SJSA1 (cell line): ENCODE data around the gene MAP1S. TPM values are rescaled to one million over a fixed set of nuclear protein-coding genes. Genes with fewer than 3 reads are reported as not detected.

Source experiments
- DNase-seq, 2 experiments: peaks; one replicate each; pipeline ENCODE4 v3.0.0-alpha.2; 2015 to 2020; ENCODE audit warnings: low spot score in 2 of 2, low read depth in 1 of 2
- H3K27ac ChIP-seq: fragments of 250-450 bp; sonication (Bioruptor Pico); 2 replicates; pipeline ENCODE4 v1.5.1; 2020; ENCODE audit warnings: mild to moderate bottlenecking, moderate library complexity
- H3K27me3 ChIP-seq: fragments of 250-450 bp; sonication (Bioruptor Pico); replicated peaks from 2 replicates; pipeline ENCODE4 v1.5.1; 2020; ENCODE audit warnings: mild to moderate bottlenecking, moderate library complexity
- H3K36me3 ChIP-seq: fragments of 250-450 bp; sonication (Bioruptor Pico); 2 replicates; pipeline ENCODE4 v1.5.1; 2020; ENCODE audit warnings: mild to moderate bottlenecking
- H3K4me1 ChIP-seq: fragments of 250-450 bp; sonication (Bioruptor Pico); replicated peaks from 2 replicates; pipeline ENCODE4 v1.6.1; 2021; ENCODE audit warnings: mild to moderate bottlenecking
- H3K4me3 ChIP-seq: fragments of 250-450 bp; sonication (Bioruptor Pico); 2 replicates; pipeline ENCODE4 v1.5.1; 2020; ENCODE audit warnings: mild to moderate bottlenecking
- H3K9me3 ChIP-seq: fragments of 250-450 bp; sonication (Bioruptor Pico); replicated peaks from 2 replicates; pipeline ENCODE4 v1.5.1; 2020; ENCODE audit warnings: mild to moderate bottlenecking
- total RNA-seq: library from RNA; depleted of rRNA; stranded (reverse); fragments of >200 nt; shearing (Covaris generic); gene quantifications from 2 replicates; pipeline ENCODE4 v1.2.3, GENCODE V29; 2014; rRNA removed

Gene MAP1S, protein sequence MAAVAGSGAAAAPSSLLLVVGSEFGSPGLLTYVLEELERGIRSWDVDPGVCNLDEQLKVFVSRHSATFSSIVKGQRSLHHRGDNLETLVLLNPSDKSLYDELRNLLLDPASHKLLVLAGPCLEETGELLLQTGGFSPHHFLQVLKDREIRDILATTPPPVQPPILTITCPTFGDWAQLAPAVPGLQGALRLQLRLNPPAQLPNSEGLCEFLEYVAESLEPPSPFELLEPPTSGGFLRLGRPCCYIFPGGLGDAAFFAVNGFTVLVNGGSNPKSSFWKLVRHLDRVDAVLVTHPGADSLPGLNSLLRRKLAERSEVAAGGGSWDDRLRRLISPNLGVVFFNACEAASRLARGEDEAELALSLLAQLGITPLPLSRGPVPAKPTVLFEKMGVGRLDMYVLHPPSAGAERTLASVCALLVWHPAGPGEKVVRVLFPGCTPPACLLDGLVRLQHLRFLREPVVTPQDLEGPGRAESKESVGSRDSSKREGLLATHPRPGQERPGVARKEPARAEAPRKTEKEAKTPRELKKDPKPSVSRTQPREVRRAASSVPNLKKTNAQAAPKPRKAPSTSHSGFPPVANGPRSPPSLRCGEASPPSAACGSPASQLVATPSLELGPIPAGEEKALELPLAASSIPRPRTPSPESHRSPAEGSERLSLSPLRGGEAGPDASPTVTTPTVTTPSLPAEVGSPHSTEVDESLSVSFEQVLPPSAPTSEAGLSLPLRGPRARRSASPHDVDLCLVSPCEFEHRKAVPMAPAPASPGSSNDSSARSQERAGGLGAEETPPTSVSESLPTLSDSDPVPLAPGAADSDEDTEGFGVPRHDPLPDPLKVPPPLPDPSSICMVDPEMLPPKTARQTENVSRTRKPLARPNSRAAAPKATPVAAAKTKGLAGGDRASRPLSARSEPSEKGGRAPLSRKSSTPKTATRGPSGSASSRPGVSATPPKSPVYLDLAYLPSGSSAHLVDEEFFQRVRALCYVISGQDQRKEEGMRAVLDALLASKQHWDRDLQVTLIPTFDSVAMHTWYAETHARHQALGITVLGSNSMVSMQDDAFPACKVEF
- total RNA-seq, result 8.1 and 9.0 TPM in 2 replicates

DNA sequence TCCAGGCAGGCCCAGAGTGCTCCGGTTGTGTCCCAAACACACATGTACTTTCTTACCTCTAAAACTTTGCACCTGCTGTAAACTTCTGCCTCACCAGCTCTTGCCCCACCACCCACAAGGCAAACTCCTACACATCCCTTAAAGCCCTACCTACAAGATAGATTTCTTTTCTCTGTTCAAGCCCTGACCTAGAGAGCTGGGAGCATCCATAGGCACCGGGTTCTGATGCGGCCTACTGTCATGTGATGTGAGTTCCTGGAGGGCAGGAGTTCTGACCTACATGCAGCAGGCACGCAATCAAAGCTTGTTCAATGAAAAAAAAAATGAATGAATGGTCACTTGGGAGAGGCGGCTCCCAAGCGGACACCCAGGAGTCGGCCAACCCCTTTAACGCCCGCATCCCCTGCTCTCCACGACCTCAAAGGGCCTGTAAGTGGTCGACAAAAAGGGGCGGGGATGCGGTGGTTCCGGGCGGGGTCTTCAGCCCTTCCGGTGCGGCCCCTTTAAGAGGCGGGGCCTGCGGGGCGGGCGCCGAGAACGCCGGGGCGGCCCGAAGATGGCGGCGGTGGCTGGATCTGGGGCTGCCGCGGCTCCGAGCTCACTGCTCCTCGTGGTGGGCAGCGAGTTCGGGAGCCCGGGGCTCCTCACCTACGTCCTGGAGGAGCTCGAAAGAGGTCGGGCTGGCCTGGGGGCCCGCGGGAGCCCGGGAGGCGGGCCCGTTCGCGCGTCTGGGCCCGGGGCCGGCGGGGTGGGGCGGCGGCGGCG lies at the start of gene MAP1S:
Gene MAP1S, plus strand, starts transcription at position 534 of the 765 bp plus-strand sequence. Its CDS starts 23 bp downstream, at position 557.
- peak; percentile 63 to 72 for DNase-seq
- peaks cover 29% of the 10 kb centered on the region for H3K36me3 ChIP-seq
- H3K9me3 ChIP-seq, result no peaks in the 10 kb centered on the region
- peak within 1 kb of the TSS; percentile 86 for H3K4me3 ChIP-seq
- peaks cover 33% of the 10 kb centered on the region for H3K4me1 ChIP-seq
- H3K27me3 ChIP-seq, result no peaks in the 10 kb centered on the region
- peak within 1 kb of the TSS; percentile 68 for H3K27ac ChIP-seq

DNA sequence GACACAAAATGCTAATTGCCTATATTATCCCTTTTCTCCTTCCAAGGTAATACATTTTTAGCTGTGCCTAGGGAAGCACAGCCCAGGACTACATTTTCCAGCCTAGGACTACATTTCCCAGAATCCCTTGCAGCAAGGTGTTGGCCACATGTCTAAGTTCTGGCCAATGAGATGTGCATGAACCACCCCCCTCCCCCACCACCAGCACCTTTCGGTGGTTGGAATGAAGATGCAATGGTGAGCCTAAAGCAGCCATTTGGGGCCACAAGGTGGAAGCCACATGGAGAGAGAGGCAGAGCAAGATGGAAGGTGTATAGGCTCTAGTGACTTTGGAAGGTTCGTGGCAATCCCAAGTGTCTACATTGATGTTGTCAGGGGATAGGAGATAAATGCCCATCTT lies 47.4 kb upstream of the MAP1S start:
- Histone ChIP-seq H3K9me3 (no peaks in the 10 kb centered on the region), H3K27ac (no peak overlapping the region)
- no peak for DNase-seq

DNA sequence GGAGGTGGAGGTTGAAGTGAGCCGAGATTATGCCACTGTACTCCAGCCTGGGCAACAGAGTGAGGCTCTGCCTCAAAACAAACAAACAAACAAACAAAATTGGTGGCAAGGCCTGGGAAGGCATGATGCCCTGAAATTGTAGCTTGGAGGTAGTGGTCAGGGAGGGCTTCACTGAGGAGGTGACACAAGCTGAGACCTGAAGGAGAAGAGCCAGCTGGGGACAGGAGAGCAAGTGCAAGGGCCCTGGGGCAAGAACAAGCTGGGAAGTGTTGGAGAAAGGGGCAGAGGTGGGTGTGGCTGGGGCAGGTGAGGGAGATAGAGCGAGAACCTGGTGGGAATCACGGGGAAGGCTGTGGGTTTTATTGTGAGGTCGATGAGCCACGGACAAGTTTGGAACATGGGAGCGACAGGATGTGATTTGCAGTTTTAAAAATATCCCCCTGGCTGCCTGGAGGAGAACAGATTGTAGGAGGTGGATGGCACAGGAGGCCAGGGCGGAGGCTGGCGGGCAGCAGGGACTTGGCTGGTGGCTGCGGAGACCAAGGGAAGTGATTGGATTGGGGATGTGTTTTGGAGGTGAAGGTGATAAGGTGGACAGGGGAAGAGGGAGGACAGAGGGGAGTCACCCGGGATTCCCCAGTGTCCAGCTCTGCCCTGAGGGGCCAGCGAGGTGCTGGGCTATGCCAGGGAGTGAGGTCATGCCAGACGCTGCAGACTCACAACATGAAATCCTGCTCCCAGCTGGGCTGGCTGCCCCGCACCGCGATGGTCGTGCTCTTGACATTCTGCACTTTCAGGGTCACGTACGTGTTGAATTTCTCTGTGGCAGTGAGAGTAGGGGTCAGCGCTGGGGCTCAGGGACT lies 45.1 kb upstream of the MAP1S start:
- no peaks in the 10 kb centered on the region for H3K9me3 ChIP-seq
- no peak for DNase-seq
- no peak overlapping the region for H3K27ac ChIP-seq
- no peak overlapping the region for H3K4me3 ChIP-seq
- H3K4me1 ChIP-seq, result no peaks in the 10 kb centered on the region
- H3K27me3 ChIP-seq, result no peaks in the 10 kb centered on the region
- no peaks in the 10 kb centered on the region for H3K36me3 ChIP-seq

More for the DNA sequence above, 47.4 kb upstream of the MAP1S start:
- no peaks in the 10 kb centered on the region for H3K27me3 ChIP-seq
- no peaks in the 10 kb centered on the region for H3K36me3 ChIP-seq
- no peaks in the 10 kb centered on the region for H3K4me1 ChIP-seq
- no peak overlapping the region for H3K4me3 ChIP-seq

DNA sequence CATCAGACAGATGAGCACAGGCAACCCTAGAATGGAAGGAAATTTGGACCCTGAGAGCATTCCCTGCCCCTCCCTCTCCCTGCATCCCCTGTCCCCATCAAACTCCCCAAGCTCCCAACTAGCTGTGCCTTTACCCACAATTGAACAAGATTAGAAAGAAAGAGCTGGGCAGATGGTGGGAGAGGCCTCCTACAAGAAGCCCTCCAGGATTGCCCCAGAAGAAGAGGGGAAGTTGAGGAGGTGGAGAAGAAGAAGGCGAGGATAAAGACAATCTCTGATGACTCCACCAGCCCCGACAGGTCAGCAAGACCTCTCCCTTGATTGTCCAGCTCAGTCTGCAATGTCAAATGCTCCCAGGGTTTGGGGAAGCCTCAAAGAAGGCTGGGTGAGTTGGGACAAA lies 43.0 kb upstream of the MAP1S start:
- 0 out of 2 replicates have a peak, but pooled peaks cover 5% of the 10 kb centered on the region for H3K27me3 ChIP-seq
- DNase-seq, result no peak
- no peak overlapping the region for H3K4me3 ChIP-seq

DNA sequence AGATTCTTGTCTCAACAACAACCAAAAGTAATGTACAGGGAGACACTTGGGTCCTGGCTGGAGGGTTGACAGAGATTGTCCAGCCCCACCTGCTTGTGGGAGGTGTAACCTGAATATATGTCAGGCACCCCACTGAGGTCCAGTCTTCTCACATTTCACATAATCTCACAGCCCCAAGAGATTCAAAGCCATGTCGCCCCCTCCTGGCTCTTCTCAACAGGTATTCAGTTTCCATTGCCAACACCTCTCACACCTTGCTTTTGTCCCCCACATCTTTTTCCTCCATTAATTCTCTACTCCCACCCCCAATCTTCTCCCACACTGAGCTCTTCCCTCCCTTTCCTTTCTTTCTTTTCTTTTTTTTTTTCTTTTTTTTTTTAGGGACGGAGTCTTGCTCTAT lies 42.3 kb upstream of the MAP1S start:
- H3K4me1 ChIP-seq, result peaks cover 9% of the 10 kb centered on the region
- 0 out of 2 replicates have a peak, but pooled peaks cover 8% of the 10 kb centered on the region for H3K27me3 ChIP-seq
- no peak overlapping the region for H3K27ac ChIP-seq
- DNase-seq, result no peak
- no peaks in the 10 kb centered on the region for H3K36me3 ChIP-seq
- H3K4me3 ChIP-seq, result no peak overlapping the region
- H3K9me3 ChIP-seq, result no peaks in the 10 kb centered on the region

More for the DNA sequence above, 43.0 kb upstream of the MAP1S start:
- peaks cover 9% of the 10 kb centered on the region for H3K4me1 ChIP-seq
- H3K9me3 ChIP-seq, result no peaks in the 10 kb centered on the region
- H3K36me3 ChIP-seq, result no peaks in the 10 kb centered on the region
- no peak overlapping the region for H3K27ac ChIP-seq

DNA sequence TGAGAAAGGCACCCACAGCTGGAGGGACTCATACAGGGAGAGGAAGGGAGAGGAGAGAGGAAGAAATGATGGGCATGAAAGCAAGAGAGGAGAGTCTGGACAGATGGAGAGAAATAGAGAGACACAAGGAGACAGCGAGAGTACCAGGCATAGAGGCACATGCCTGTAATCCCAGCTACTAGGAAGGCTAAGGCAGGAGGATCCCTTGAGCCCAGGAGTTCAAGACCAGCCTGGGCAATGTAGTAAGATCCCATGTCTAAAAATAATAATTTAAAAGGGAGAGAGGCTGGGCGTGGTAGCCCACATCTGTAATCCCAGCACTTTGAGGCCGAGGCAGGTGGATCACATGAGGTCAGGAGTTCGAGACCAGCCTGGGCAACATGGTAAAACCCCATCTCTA lies 40.4 kb upstream of the MAP1S start:
- no peak for DNase-seq
- Histone ChIP-seq H3K9me3 (no peaks in the 10 kb centered on the region), H3K36me3 (no peaks in the 10 kb centered on the region), H3K27ac (no peak overlapping the region), H3K27me3 (0 out of 2 replicates have a peak, but pooled peaks cover 8% of the 10 kb centered on the region), H3K4me1 (peaks cover 9% of the 10 kb centered on the region), H3K4me3 (no peak overlapping the region)

DNA sequence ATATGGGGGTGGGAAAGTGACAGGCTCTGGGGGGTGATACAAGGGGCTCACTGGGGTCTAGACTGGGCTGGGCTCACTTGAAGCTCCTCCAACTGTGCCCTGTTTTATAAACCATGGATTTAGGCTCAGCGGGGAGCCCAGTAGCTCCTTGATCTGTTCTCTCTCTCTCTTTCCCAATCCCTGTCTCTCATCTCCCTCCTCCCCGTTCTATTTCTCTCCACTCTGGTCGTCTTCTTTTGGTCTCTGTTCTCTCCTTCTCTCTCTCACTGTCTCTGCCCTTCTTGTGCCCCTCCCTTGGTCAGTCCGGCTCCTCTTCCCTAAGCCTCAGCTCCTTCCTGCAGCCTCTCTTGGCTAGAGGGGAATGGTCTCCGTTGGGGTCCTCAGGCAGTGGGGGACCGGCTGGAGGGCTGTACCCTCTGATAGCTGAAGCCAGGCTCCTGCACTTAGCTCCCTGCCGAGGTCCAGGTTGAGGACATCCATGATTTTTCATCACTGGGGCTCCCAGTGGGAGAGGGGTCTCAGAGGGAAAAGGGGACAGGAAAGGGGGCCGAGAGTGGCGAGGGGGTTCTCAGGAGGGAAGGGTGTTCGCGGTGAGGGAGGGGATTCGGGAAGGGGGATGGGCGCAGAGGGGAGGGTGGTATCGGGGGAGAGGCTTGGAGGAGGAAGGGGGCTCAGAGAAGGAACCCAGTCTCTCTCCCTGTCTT lies 39.6 kb upstream of the MAP1S start:
- no peak for DNase-seq
- no peak overlapping the region for H3K4me3 ChIP-seq
- no peaks in the 10 kb centered on the region for H3K9me3 ChIP-seq
- 0 out of 2 replicates have a peak, but pooled peaks cover 8% of the 10 kb centered on the region for H3K27me3 ChIP-seq
- peaks cover 9% of the 10 kb centered on the region for H3K4me1 ChIP-seq
- no peaks in the 10 kb centered on the region for H3K36me3 ChIP-seq
- no peak overlapping the region for H3K27ac ChIP-seq

DNA sequence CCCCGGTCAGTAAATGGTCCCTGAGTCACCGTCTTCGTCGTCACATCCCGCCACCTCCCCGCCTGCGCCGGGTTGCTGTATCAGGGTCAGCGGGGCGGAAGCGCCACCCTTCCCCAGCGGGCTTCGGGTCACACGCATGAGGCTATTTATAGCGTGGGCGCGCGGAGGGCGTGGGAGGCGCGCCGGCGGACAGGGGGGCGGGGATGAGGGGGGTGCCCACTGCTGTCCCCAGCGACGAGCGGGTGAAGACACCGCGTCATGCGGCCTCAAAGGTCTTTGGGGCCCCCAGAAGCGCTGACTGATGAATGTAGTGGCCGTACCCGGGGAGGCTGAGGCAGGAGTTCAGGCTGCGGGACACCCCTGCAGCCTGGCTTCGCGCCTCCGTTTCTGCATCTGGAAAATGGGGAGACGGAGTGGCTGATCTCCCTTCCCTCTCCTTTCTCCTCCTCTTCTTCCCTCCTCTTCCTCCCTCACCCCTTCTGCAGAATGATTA lies 39.0 kb upstream of the MAP1S start:
- Histone ChIP-seq H3K4me1 (peaks cover 9% of the 10 kb centered on the region), H3K27ac (no peak overlapping the region), H3K27me3 (0 out of 2 replicates have a peak, but pooled peaks cover 8% of the 10 kb centered on the region), H3K36me3 (no peaks in the 10 kb centered on the region), H3K9me3 (no peaks in the 10 kb centered on the region), H3K4me3 (peak overlapping the region; percentile 4; the same call in 1 of the 2 replicates)
- DNase-seq, result peak; percentile 36 to 75

DNA sequence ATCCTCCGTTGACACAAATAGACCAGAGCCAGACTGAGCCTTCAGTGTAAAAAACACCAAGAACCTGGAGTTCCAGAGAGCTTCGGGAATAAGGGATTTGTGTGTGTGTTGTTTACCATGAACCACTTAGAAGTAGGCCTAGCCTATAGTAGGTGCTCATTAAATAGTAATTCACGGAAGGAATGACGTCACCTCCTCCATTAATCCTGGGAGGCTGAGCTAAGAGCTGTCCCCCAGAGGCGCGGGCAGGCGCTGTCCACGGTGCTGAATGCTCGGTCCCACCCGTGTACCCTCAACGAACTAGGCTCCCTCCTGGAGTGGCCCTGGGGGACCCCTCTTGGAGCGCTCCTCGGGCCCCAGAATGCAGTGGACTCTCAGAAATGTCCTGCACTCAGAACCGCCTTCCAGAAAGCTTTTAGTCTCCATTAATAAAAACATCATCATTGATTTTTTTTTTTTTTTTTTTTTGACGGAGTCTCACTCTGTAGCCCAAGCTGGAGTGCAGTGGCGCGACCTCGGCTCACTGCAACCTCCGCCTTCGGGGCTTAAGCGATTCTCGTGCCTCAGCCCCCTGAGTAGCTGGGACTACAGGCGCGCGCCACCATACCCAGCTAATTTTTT lies 37.7 kb upstream of the MAP1S start:
- H3K9me3 ChIP-seq, result no peaks in the 10 kb centered on the region
- peaks cover 13% of the 10 kb centered on the region for H3K4me1 ChIP-seq
- no peaks in the 10 kb centered on the region for H3K36me3 ChIP-seq
- DNase-seq, result no peak
- 0 out of 2 replicates have a peak, but pooled peaks cover 11% of the 10 kb centered on the region for H3K27me3 ChIP-seq
- H3K4me3 ChIP-seq, result no peak overlapping the region
- no peak overlapping the region for H3K27ac ChIP-seq

DNA sequence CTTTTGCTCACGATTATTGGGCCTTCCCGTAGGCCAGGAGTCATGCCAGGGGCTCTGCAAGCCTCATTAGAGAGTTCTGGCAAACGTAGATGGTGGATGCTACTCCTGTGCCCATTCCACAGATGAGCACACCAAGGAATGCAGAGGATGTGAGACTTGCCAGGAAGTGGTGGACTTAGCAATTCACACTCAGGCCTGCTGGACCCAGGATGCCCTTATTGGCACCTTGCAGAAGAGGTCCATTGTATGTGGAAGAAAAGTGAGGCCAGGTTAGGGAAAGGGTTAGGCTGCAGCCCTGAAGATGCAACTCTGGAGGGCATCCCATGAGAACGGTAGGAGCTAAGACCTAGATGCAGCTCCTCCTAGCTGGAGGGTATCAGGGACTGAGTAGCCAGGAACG lies 37.0 kb upstream of the MAP1S start:
- Histone ChIP-seq H3K4me3 (no peak overlapping the region), H3K9me3 (no peaks in the 10 kb centered on the region), H3K27me3 (peaks cover 16% of the 10 kb centered on the region), H3K36me3 (no peaks in the 10 kb centered on the region), H3K27ac (no peak overlapping the region), H3K4me1 (peaks cover 17% of the 10 kb centered on the region)
- no peak for DNase-seq

DNA sequence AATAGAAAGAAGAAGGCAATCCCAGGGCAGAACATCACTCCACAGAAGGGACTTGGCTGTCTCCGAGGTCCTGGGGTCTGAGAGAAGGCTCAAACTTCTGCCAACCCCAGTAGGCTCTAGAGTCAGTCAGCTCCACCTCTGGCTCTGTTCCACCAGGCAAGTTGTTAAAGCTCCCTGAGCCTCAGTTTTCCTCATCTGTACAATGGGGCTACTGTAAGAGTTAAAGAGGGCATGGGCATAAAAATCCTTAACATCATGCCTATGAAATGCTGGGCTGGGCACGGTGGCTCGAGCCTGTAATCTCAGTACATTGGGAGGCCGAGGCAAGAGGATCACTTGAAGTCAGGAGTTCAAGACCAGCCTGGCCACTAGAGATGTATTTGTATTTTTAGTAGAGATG lies 36.2 kb upstream of the MAP1S start:
- peaks cover 17% of the 10 kb centered on the region for H3K4me1 ChIP-seq
- no peak overlapping the region for H3K4me3 ChIP-seq
- H3K9me3 ChIP-seq, result no peaks in the 10 kb centered on the region
- peaks cover 24% of the 10 kb centered on the region for H3K27me3 ChIP-seq
- no peaks in the 10 kb centered on the region for H3K36me3 ChIP-seq
- no peak overlapping the region for H3K27ac ChIP-seq
- DNase-seq, result no peak
